Measurements from ENCODE around the gene RSPO3. TPM values are rescaled to one million over a fixed set of nuclear protein-coding genes. Genes with fewer than 3 reads are reported as not detected.
"Not testable (repeated sequence)": the region's sequence is repeated elsewhere in the genome, so short reads cannot be mapped to it uniquely, and the experiment has no call there.

RSPO3 gene
- total RNA-seq, 1 donor from 2014 or later: 0.53 TPM

- DNase-seq (ENCODE audit: low read depth): no peak
These were observed 82.8 kb downstream of the RSPO3 start for GRCh38 chr6:127201321-127201720.

- no peak for DNase-seq (ENCODE audit: low read depth)
These were observed 84.2 kb downstream of the RSPO3 start for GRCh38 chr6:127202676-127203075.

- no peak for DNase-seq (ENCODE audit: low read depth)
These were observed 85.8 kb downstream of the RSPO3 start for GRCh38 chr6:127204281-127204680.

GRCh38 chr6:127205036-127205435 is 86.6 kb downstream of the RSPO3 start:
- no peak for DNase-seq (ENCODE audit: low read depth)

- DNase-seq (ENCODE audit: low read depth): no peak
These were observed 88.1 kb downstream of the RSPO3 start for GRCh38 chr6:127206531-127207095.

GRCh38 chr6:127207591-127208120 is 89.2 kb downstream of the RSPO3 start:
- DNase-seq (ENCODE audit: low read depth): peak; percentile 53

- no peak for DNase-seq (ENCODE audit: low read depth)
These were observed 92.3 kb downstream of the RSPO3 start for GRCh38 chr6:127210725-127211124.

- no peak for DNase-seq (ENCODE audit: low read depth)
These were observed 93.9 kb downstream of the RSPO3 start for GRCh38 chr6:127212376-127212775.

GRCh38 chr6:127214032-127214431 is 95.6 kb downstream of the RSPO3 start:
- not testable (repeated sequence) for DNase-seq (ENCODE audit: low read depth)

GRCh38 chr6:127214531-127214930 is 96.1 kb downstream of the RSPO3 start:
- not testable (repeated sequence) for DNase-seq (ENCODE audit: low read depth)

- no peak for DNase-seq (ENCODE audit: low read depth)
These were observed 97.5 kb downstream of the RSPO3 start for GRCh38 chr6:127215931-127216330.

GRCh38 chr6:127216810-127217789 is 98.6 kb downstream of the RSPO3 start:
- no peak for DNase-seq (ENCODE audit: low read depth)

- no peak for DNase-seq (ENCODE audit: low read depth)
These were observed 101.4 kb downstream of the RSPO3 start for GRCh38 chr6:127219869-127220268.

GRCh38 chr6:127221201-127221600 is 102.7 kb downstream of the RSPO3 start:
- no peak for DNase-seq (ENCODE audit: low read depth)

- no peak for DNase-seq (ENCODE audit: low read depth)
These were observed 103.9 kb downstream of the RSPO3 start for GRCh38 chr6:127222418-127222817.

GRCh38 chr6:127225497-127225896 is 107.0 kb downstream of the RSPO3 start:
- no peak for DNase-seq (ENCODE audit: low read depth)

GRCh38 chr6:127233819-127234218 is 115.3 kb downstream of the RSPO3 start:
- DNase-seq (ENCODE audit: low read depth): not testable (repeated sequence)

GRCh38 chr6:127243501-127243900 is 125.0 kb downstream of the RSPO3 start:
- no peak for DNase-seq (ENCODE audit: low read depth)
